ENCODE measurements around the gene ITGB1. TPM values are rescaled to one million over a fixed set of nuclear protein-coding genes. Genes with fewer than 3 reads are reported as not detected.

The ITGB1 gene
- polyA plus RNA-seq, 12 donors = 358 to 535 (median 476) TPM; not detected in 1

- DNase-seq = no peak
These were observed 63.9 kb downstream of the ITGB1 start for GRCh38 chr10:32893916-32894664.

- DNase-seq = no peak
These were observed 64.6 kb downstream of the ITGB1 start for GRCh38 chr10:32893434-32893833.

- DNase-seq = no peak
These were observed 66.8 kb downstream of the ITGB1 start for GRCh38 chr10:32891261-32891660.

GRCh38 chr10:32890444-32890843, 67.6 kb downstream of the ITGB1 start:
- no peak for DNase-seq

GRCh38 chr10:32889631-32890212, 68.3 kb downstream of the ITGB1 start:
- DNase-seq = no peak

- DNase-seq = no peak
These were observed 69.7 kb downstream of the ITGB1 start for GRCh38 chr10:32888161-32888927.

- DNase-seq = no peak
These were observed 70.5 kb downstream of the ITGB1 start for GRCh38 chr10:32887481-32887880.

GRCh38 chr10:32882076-32882475, 76.0 kb downstream of the ITGB1 start:
- no peak for DNase-seq

- no peak for DNase-seq
These were observed 79.4 kb downstream of the ITGB1 start for GRCh38 chr10:32878646-32879045.

GRCh38 chr10:32877915-32878314, 80.1 kb downstream of the ITGB1 start:
- no peak for DNase-seq

- DNase-seq = no peak
These were observed 92.9 kb downstream of the ITGB1 start for GRCh38 chr10:32865170-32865569.

GRCh38 chr10:32854435-32854834, 103.6 kb downstream of the ITGB1 start:
- DNase-seq = no peak

- no peak for DNase-seq
These were observed 106.7 kb downstream of the ITGB1 start for GRCh38 chr10:32851301-32851700.
